Mesendoderm (in vitro differentiated cells): ENCODE measurements around the gene ECHDC3.

ENCODE experiments used
- DNase-seq: peaks from one replicate; pipeline ENCODE4 v3.0.0; 2013
- H2AK5ac ChIP-seq: 2 replicates; pipeline ENCODE4 v1.6.1; 2013; ENCODE audit warnings: low read length, inconsistent platforms
- H2BK120ac ChIP-seq: 2 replicates; pipeline ENCODE4 v1.6.1; 2013; ENCODE audit warnings: low read depth, mild to moderate bottlenecking, low read length, moderate library complexity, mixed read lengths
- H2BK15ac ChIP-seq: replicated peaks from 2 replicates; pipeline ENCODE4 v1.6.1; 2013; ENCODE audit warnings: low read depth, mild to moderate bottlenecking, moderate library complexity
- H2BK5ac ChIP-seq: 2 replicates; pipeline ENCODE4 v1.6.1; 2013; ENCODE audit warnings: low read length, inconsistent platforms
- H3K18ac ChIP-seq: 2 replicates; pipeline ENCODE4 v1.6.1; 2013; ENCODE audit warnings: mild to moderate bottlenecking, low read length, mixed read lengths
- H3K23ac ChIP-seq: one replicate; pipeline ENCODE4 v1.6.1; 2013; ENCODE audit warnings: low read length
- H3K27ac ChIP-seq: 2 replicates; pipeline ENCODE4 v1.5.1; 2013; ENCODE audit warnings: low read depth, mild to moderate bottlenecking, inconsistent platforms, low read length, moderate library complexity
- H3K27me3 ChIP-seq: 2 replicates; pipeline ENCODE4 v1.6.1; 2013; ENCODE audit warnings: low read length, control low read depth, mild to moderate bottlenecking, inconsistent platforms; ENCODE audit not compliant: insufficient read depth, poor library complexity
- H3K36me3 ChIP-seq: 2 replicates; pipeline ENCODE4 v1.6.1; 2013; ENCODE audit warnings: low read length, inconsistent platforms; ENCODE audit not compliant: control insufficient read depth, insufficient read depth
- H3K4ac ChIP-seq: one replicate; pipeline ENCODE4 v1.6.1; 2013; ENCODE audit warnings: low read depth, mild to moderate bottlenecking, low read length, moderate library complexity
- H3K4me1 ChIP-seq: 2 replicates; pipeline ENCODE4 v1.6.1; 2013; ENCODE audit warnings: low read depth, low read length, inconsistent platforms; ENCODE audit not compliant: control insufficient read depth
- H3K4me2 ChIP-seq: 2 replicates; pipeline ENCODE4 v1.6.1; 2013; ENCODE audit warnings: low read length
- H3K4me3 ChIP-seq: 2 replicates; pipeline ENCODE4 v1.5.1; 2013; ENCODE audit warnings: mild to moderate bottlenecking, low read length
- H3K56ac ChIP-seq: one replicate; pipeline ENCODE4 v1.6.1; 2013; ENCODE audit warnings: low read length
- H3K79me1 ChIP-seq: 2 replicates; pipeline ENCODE4 v1.6.1; 2013; ENCODE audit warnings: low read length, inconsistent platforms
- H3K79me2 ChIP-seq: 2 replicates; pipeline ENCODE4 v1.6.1; 2013; ENCODE audit warnings: mild to moderate bottlenecking, low read length; ENCODE audit not compliant: control insufficient read depth, insufficient read depth
- H3K9ac ChIP-seq: 2 replicates; pipeline ENCODE4 v1.6.1; 2013; ENCODE audit warnings: low read length, inconsistent platforms
- H4K5ac ChIP-seq: one replicate; pipeline ENCODE4 v1.6.1; 2013; ENCODE audit warnings: low read length
- H4K8ac ChIP-seq: one replicate; pipeline ENCODE4 v1.6.1; 2013; ENCODE audit warnings: low read depth, mild to moderate bottlenecking, control low read depth, low read length, moderate library complexity
- WGBS: extraction: QIAGEN DNeasy Blood & Tissue Kit; methylation state at CpG from one replicate; pipeline ENCODE4 v1.1.7; 2013; ENCODE audit warnings: low lambda C conversion rate, missing lambda C conversion rate; ENCODE audit not compliant: insufficient coverage; ENCODE audit errors: extremely low coverage; 5-methylcytosine and 5-hydroxymethylcytosine counted together

Gene ECHDC3

GRCh38 chr10:11781114-11781513 lies 38.9 kb downstream of the ECHDC3 start:
- Histone ChIP-seq H2BK15ac (no peak overlapping the region), H3K27me3 (no peaks in the 10 kb centered on the region), H3K79me2 (no peaks in the 10 kb centered on the region), H3K23ac (no peak overlapping the region), H3K4me1 (no peaks in the 10 kb centered on the region), H2BK5ac (no peak overlapping the region), H3K9ac (no peak overlapping the region), H3K79me1 (no peaks in the 10 kb centered on the region), H3K4ac (no peak overlapping the region), H3K27ac (no peak overlapping the region), H4K8ac (no peak overlapping the region), H3K4me3 (no peak overlapping the region), H4K5ac (no peak overlapping the region), H3K18ac (no peak overlapping the region), H3K56ac (no peak overlapping the region), H3K4me2 (no peak overlapping the region), H2AK5ac (no peak overlapping the region), H2BK120ac (no peak overlapping the region), H3K36me3 (no peaks in the 10 kb centered on the region)
- no CpG with 5 or more reads among the region's 6 CpGs for WGBS
- DNase-seq, result no peak

GRCh38 chr10:11782793-11783557 lies 40.8 kb downstream of the ECHDC3 start:
- Histone ChIP-seq H3K36me3 (no peaks in the 10 kb centered on the region), H3K18ac (no peak overlapping the region), H4K5ac (no peak overlapping the region), H4K8ac (no peak overlapping the region), H2BK15ac (no peak overlapping the region), H3K4me1 (no peaks in the 10 kb centered on the region), H3K9ac (no peak overlapping the region), H3K79me2 (no peaks in the 10 kb centered on the region), H3K4me2 (no peak overlapping the region), H3K27me3 (no peaks in the 10 kb centered on the region), H3K79me1 (no peaks in the 10 kb centered on the region), H3K56ac (no peak overlapping the region), H2BK120ac (no peak overlapping the region), H3K23ac (no peak overlapping the region), H3K4me3 (no peak overlapping the region), H3K4ac (no peak overlapping the region), H2BK5ac (no peak overlapping the region), H2AK5ac (no peak overlapping the region), H3K27ac (no peak overlapping the region)
- WGBS, result no CpG with 5 or more reads among the region's 18 CpGs
- peak; percentile 77 for DNase-seq

- no peak overlapping the region for H3K23ac ChIP-seq
- no peak overlapping the region for H2AK5ac ChIP-seq
- H3K27me3 ChIP-seq, result no peaks in the 10 kb centered on the region
- H3K79me1 ChIP-seq, result no peaks in the 10 kb centered on the region
- H3K56ac ChIP-seq, result peak overlapping the region; percentile 34
- WGBS, result no CpG with 5 or more reads among the region's 7 CpGs
- H4K8ac ChIP-seq, result no peak overlapping the region
- H2BK5ac ChIP-seq, result no peak overlapping the region
- no peak overlapping the region for H3K18ac ChIP-seq
- no peaks in the 10 kb centered on the region for H3K36me3 ChIP-seq
- no peak overlapping the region for H3K4me2 ChIP-seq
- H2BK15ac ChIP-seq, result no peak overlapping the region
- DNase-seq, result no peak
- no peak overlapping the region for H3K4me3 ChIP-seq
- H4K5ac ChIP-seq, result no peak overlapping the region
- H3K4me1 ChIP-seq, result no peaks in the 10 kb centered on the region
- no peak overlapping the region for H3K4ac ChIP-seq
- H3K27ac ChIP-seq, result no peak overlapping the region
- no peaks in the 10 kb centered on the region for H3K79me2 ChIP-seq
- no peak overlapping the region for H2BK120ac ChIP-seq
- H3K9ac ChIP-seq, result no peak overlapping the region
Measured at GRCh38 chr10:11783558-11783865, 41.3 kb downstream of the ECHDC3 start.

- Histone ChIP-seq H3K4me3 (no peak overlapping the region), H3K4me2 (no peak overlapping the region), H3K18ac (no peak overlapping the region), H2BK120ac (no peak overlapping the region), H3K27ac (no peak overlapping the region), H4K5ac (no peak overlapping the region), H4K8ac (no peak overlapping the region), H3K79me2 (no peaks in the 10 kb centered on the region), H3K9ac (no peak overlapping the region), H3K23ac (no peak overlapping the region), H2BK15ac (no peak overlapping the region), H3K79me1 (no peaks in the 10 kb centered on the region), H3K56ac (no peak overlapping the region), H3K4me1 (no peaks in the 10 kb centered on the region), H3K27me3 (no peaks in the 10 kb centered on the region), H2AK5ac (no peak overlapping the region), H3K4ac (no peak overlapping the region), H3K36me3 (no peaks in the 10 kb centered on the region), H2BK5ac (no peak overlapping the region)
- no CpG with 5 or more reads among the region's 9 CpGs for WGBS
- no peak for DNase-seq
Measured at GRCh38 chr10:11787374-11787773, 45.2 kb downstream of the ECHDC3 start.

- H3K18ac ChIP-seq, result no peak overlapping the region
- H3K56ac ChIP-seq, result no peak overlapping the region
- H3K4me2 ChIP-seq, result no peak overlapping the region
- no peak overlapping the region for H2BK15ac ChIP-seq
- H3K27me3 ChIP-seq, result no peaks in the 10 kb centered on the region
- H3K4ac ChIP-seq, result no peak overlapping the region
- no peaks in the 10 kb centered on the region for H3K79me1 ChIP-seq
- no peaks in the 10 kb centered on the region for H3K4me1 ChIP-seq
- no peak overlapping the region for H4K8ac ChIP-seq
- no peak overlapping the region for H3K27ac ChIP-seq
- DNase-seq, result no peak
- no peak overlapping the region for H2AK5ac ChIP-seq
- no peaks in the 10 kb centered on the region for H3K36me3 ChIP-seq
- no peaks in the 10 kb centered on the region for H3K79me2 ChIP-seq
- H3K9ac ChIP-seq, result no peak overlapping the region
- H2BK5ac ChIP-seq, result no peak overlapping the region
- H2BK120ac ChIP-seq, result no peak overlapping the region
- H4K5ac ChIP-seq, result no peak overlapping the region
- no peak overlapping the region for H3K4me3 ChIP-seq
- H3K23ac ChIP-seq, result no peak overlapping the region
- WGBS, result no CpG with 5 or more reads among the region's 10 CpGs
Measured at GRCh38 chr10:11787846-11788245, 45.7 kb downstream of the ECHDC3 start.

- H3K4me3 ChIP-seq, result no peak overlapping the region
- H3K56ac ChIP-seq, result no peak overlapping the region
- no peak overlapping the region for H3K27ac ChIP-seq
- no peak overlapping the region for H2BK5ac ChIP-seq
- no peak overlapping the region for H3K4me2 ChIP-seq
- no peak overlapping the region for H3K23ac ChIP-seq
- H2BK15ac ChIP-seq, result no peak overlapping the region
- H4K8ac ChIP-seq, result no peak overlapping the region
- no peak overlapping the region for H3K18ac ChIP-seq
- H3K4ac ChIP-seq, result no peak overlapping the region
- H4K5ac ChIP-seq, result no peak overlapping the region
- H2BK120ac ChIP-seq, result no peak overlapping the region
- no peaks in the 10 kb centered on the region for H3K79me1 ChIP-seq
- no peaks in the 10 kb centered on the region for H3K79me2 ChIP-seq
- H3K36me3 ChIP-seq, result no peaks in the 10 kb centered on the region
- no peaks in the 10 kb centered on the region for H3K27me3 ChIP-seq
- H3K4me1 ChIP-seq, result peaks cover 2% of the 10 kb centered on the region
- no peak overlapping the region for H3K9ac ChIP-seq
- no CpG with 5 or more reads among the region's 2 CpGs for whole genome bisulfite sequencing
- no peak for DNase-seq
- no peak overlapping the region for H2AK5ac ChIP-seq
Measured at GRCh38 chr10:11789306-11789705, 47.1 kb downstream of the ECHDC3 start.
